Peyer's patch (tissue), 4 donors: Measurements from ENCODE around the gene DPP3.
"Not testable (repeated sequence)": the region's sequence is repeated elsewhere in the genome, so short reads cannot be mapped to it uniquely, and the experiment has no call there.

Experiments used
- CTCF ChIP-seq, 6 experiments: fragments of 450-650 bp in 4 of 6; fragments of 200-600 bp in 2 of 6; sonication (generic) in 1 of 6; IDR thresholded peaks; one replicate each; pipeline ENCODE4 v1.5.1; 2017 to 2019; ENCODE audit warnings: antibody characterized with exemption in 6 of 6, mild to moderate bottlenecking in 3 of 6, moderate library complexity in 1 of 6
- POLR2A ChIP-seq, 2 donors: fragments of 450-650 bp; IDR thresholded peaks; one replicate each; pipeline ENCODE4 v1.5.1; 2017; ENCODE audit warnings: antibody characterized with exemption in 2 of 2, mild to moderate bottlenecking in 2 of 2, moderate library complexity in 2 of 2

DNA sequence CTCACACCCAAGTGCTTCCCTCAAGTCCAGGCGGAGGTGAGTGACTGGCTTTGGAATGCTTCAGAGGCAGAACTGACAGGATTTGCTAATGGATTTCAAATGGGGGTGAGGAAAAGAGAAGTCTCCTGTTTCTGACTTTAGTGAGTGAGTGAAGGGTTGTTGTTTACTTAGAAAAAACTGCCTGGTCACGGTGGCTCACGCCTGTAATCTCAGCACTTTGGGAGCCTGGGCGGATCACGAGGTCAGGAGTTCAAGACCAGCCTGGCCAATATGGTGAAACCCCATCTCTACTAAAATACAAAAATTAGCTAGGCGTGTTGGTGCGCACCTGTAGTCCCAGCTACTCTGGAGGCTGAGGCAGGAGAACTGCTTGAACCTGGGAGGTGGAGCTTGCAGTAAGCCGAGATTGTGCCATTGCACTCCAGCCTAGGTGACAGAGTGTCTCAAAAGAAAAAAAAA, 48.3 kb upstream of the DPP3 start:
- TF ChIP-seq CTCF, POLR2A (IDR thresholded peaks at IDR 0.05): not testable (repeated sequence)
